Measurements from ENCODE around the gene CCM2. TPM values are rescaled to one million over a fixed set of nuclear protein-coding genes. Genes with fewer than 3 reads are reported as not detected.
A peak's percentile ranks its signal among the peaks of the same experiment; 100 is the strongest.

CCM2 gene
- polyA plus RNA-seq, 1 donor: 42.1 TPM

GRCh38 chr7:45080958-45081669, 81.1 kb downstream of the CCM2 start:
- DNase-seq (ENCODE audit: low read depth): no peak

GRCh38 chr7:45081670-45081974, 81.6 kb downstream of the CCM2 start:
- DNase-seq (ENCODE audit: low read depth): no peak

- no peak for DNase-seq (ENCODE audit: low read depth)
Measured at GRCh38 chr7:45082031-45082830, 82.2 kb downstream of the CCM2 start.

GRCh38 chr7:45082831-45083331, 82.9 kb downstream of the CCM2 start:
- no peak for DNase-seq (ENCODE audit: low read depth)

- no peak for DNase-seq (ENCODE audit: low read depth)
Measured at GRCh38 chr7:45084336-45084735, 84.3 kb downstream of the CCM2 start.

- DNase-seq (ENCODE audit: low read depth): no peak
Measured at GRCh38 chr7:45084901-45085618, 85.1 kb downstream of the CCM2 start.

- DNase-seq (ENCODE audit: low read depth): no peak
Measured at GRCh38 chr7:45085619-45086200, 85.7 kb downstream of the CCM2 start.

- no peak for DNase-seq (ENCODE audit: low read depth)
Measured at GRCh38 chr7:45086331-45087065, 86.5 kb downstream of the CCM2 start.

- DNase-seq (ENCODE audit: low read depth): no peak
Measured at GRCh38 chr7:45087301-45088145, 87.5 kb downstream of the CCM2 start.

- no peak for DNase-seq (ENCODE audit: low read depth)
Measured at GRCh38 chr7:45088146-45088701, 88.2 kb downstream of the CCM2 start.

- peak; percentile 5 for DNase-seq (ENCODE audit: low read depth)
Measured at GRCh38 chr7:45088821-45089340, 88.9 kb downstream of the CCM2 start, which contains the start of gene NACAD. TSS of gene NACAD (minus strand) at chr7:45088969. CDS start at chr7:45088894, 75 bp downstream.

- DNase-seq (ENCODE audit: low read depth): peak; percentile 8
Measured at GRCh38 chr7:45089341-45089891, 89.4 kb downstream of the CCM2 start.

GRCh38 chr7:45092100-45092930, 92.3 kb downstream of the CCM2 start:
- no peak for DNase-seq (ENCODE audit: low read depth)

GRCh38 chr7:45092931-45093235, 92.9 kb downstream of the CCM2 start:
- no peak for DNase-seq (ENCODE audit: low read depth)

- no peak for DNase-seq (ENCODE audit: low read depth)
Measured at GRCh38 chr7:45098983-45099839, 99.2 kb downstream of the CCM2 start.

GRCh38 chr7:45099891-45100760, 100.1 kb downstream of the CCM2 start:
- no peak for DNase-seq (ENCODE audit: low read depth)
